Posterior cingulate gyrus (tissue), 11 donors: ENCODE results near the gene NAT14.

Experiments used
- DNase-seq, 10 donors: peaks; one replicate each; pipeline versions ENCODE4 v3.0.0 to v3.0.0-alpha.2; 2020 to 2021; ENCODE audit warnings: mixed read lengths in 3 of 10
- intact Hi-C: fragments of 100-400 bp; cut with DNase I; formaldehyde crosslinking; loops from one replicate; pipeline ENCODE4 v1.15.1; 2023

The NAT14 gene

GRCh38 chr19:55482967-55483705, 1.9 kb upstream of the NAT14 start:
- DNase-seq, result no peak
- intact Hi-C loops, result no loop called here

GRCh38 chr19:55483706-55484592, 1.0 kb upstream of the NAT14 start:
- DNase-seq, result peak in 2 of 10 donors; percentile 83 to 88
- intact Hi-C loops, result no loop called here

- intact Hi-C loops, result no loop called here
- peak in 1 of 10 donors; percentile 86 for DNase-seq
Measured at GRCh38 chr19:55485439-55486011, 537 bp downstream of the NAT14 start.

GRCh38 chr19:55486043-55486970, 1.3 kb downstream of the NAT14 start:
- DNase-seq, result peak in 1 of 10 donors; percentile 82
- intact Hi-C loops, result no loop called here

GRCh38 chr19:55486971-55487923, 2.3 kb downstream of the NAT14 start:
- no peak for DNase-seq
- intact Hi-C loops, result no loop called here

GRCh38 chr19:55487924-55488687, 3.1 kb downstream of the NAT14 start, which contains the start of gene SSC5D:
SSC5D (plus strand) TSS chr19:55488436; CDS start chr19:55488590, 154 bp downstream.
- intact Hi-C loops, result no loop called here
- DNase-seq, result peak in 1 of 10 donors; percentile 88

GRCh38 chr19:55488986-55489710, 4.2 kb downstream of the NAT14 start:
- intact Hi-C loops, result no loop called here
- no peak for DNase-seq

- intact Hi-C loops, result no loop called here
- DNase-seq, result no peak
Measured at GRCh38 chr19:55489711-55490477, 4.9 kb downstream of the NAT14 start.

- intact Hi-C loops, result no loop called here
- DNase-seq, result peak in 1 of 10 donors; percentile 58
Measured at GRCh38 chr19:55490478-55491432, 5.8 kb downstream of the NAT14 start.

- DNase-seq, result peak in 1 of 10 donors; percentile 39
- intact Hi-C loops, result no loop called here
Measured at GRCh38 chr19:55491546-55492360, 6.8 kb downstream of the NAT14 start.

- intact Hi-C loops, result no loop called here
- DNase-seq, result peak in 1 of 10 donors; percentile 21
Measured at GRCh38 chr19:55492362-55492944, 7.5 kb downstream of the NAT14 start.

GRCh38 chr19:55493052-55493644, 8.2 kb downstream of the NAT14 start:
- intact Hi-C loops, result no loop called here
- peak in 1 of 10 donors; percentile 59 for DNase-seq

- intact Hi-C loops, result no loop called here
Measured at GRCh38 chr19:55493645-55494171, 8.7 kb downstream of the NAT14 start.

More at GRCh38 chr19:55493645-55494171, 8.7 kb downstream of the NAT14 start:
- no peak for DNase-seq
